HEK293T (cell line): ENCODE measurements around the gene MRPS9.

Experiments used
- BHLHE40 ChIP-seq: fragments of 450-650 bp; IDR thresholded peaks from 2 replicates; pipeline ENCODE4 v1.6.1; 2016; ENCODE audit warnings: mild to moderate bottlenecking, moderate library complexity, borderline replicate concordance
- CTBP1 ChIP-seq: fragments of 450-650 bp; IDR thresholded peaks from 2 replicates; pipeline ENCODE4 v1.6.1; 2016; ENCODE audit warnings: borderline replicate concordance
- ELF4 ChIP-seq: fragments of 450-650 bp; IDR thresholded peaks from 2 replicates; pipeline ENCODE4 v1.6.1; 2017; ENCODE audit warnings: antibody characterized with exemption
- FOXM1 ChIP-seq: fragments of 450-650 bp; IDR thresholded peaks from 2 replicates; pipeline ENCODE4 v1.6.1; 2017; ENCODE audit warnings: mild to moderate bottlenecking, borderline replicate concordance
- TARDBP ChIP-seq: fragments of 450-650 bp; IDR thresholded peaks from 2 replicates; pipeline ENCODE4 v1.6.1; 2016

DNA sequence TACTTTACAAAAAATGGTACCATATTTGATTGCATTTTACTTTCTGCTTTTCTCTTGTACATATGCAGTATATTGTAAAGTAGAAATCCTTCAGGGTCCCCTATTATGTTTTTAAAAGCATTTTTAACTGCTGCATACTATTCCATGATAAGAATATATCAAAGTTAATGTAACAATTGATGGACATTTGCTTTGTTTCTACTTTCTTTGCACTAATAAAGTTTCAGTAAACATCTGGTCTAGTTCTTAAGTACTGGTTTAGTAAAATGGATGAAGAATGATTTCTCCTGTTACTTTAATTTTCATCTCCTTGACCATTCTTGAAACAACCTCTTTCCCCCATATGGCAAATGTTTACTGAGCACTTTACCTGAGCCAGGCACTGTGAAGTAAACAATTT, 1.7 kb downstream of the MRPS9 start:
- TF ChIP-seq BHLHE40 (no peak), FOXM1 (no peak), TARDBP (no peak), CTBP1 (no peak), ELF4 (no peak)
